Endometrium (tissue), 2 donors: Measurements from ENCODE around the gene ARHGAP20.

ENCODE experiments used
- FAIRE-seq: peaks from 2 replicates; lab custom pipeline; 2012; peaks lifted over from hg19 to GRCh38; lab: Jason Lieb, UNC
- donor health status: control.
- donor health status: control.

Gene ARHGAP20

GRCh38 chr11:110527146-110527545, 185.1 kb downstream of the ARHGAP20 start:
- FAIRE-seq, result no peak
